ENCODE data around the gene GCN1.

DNA sequence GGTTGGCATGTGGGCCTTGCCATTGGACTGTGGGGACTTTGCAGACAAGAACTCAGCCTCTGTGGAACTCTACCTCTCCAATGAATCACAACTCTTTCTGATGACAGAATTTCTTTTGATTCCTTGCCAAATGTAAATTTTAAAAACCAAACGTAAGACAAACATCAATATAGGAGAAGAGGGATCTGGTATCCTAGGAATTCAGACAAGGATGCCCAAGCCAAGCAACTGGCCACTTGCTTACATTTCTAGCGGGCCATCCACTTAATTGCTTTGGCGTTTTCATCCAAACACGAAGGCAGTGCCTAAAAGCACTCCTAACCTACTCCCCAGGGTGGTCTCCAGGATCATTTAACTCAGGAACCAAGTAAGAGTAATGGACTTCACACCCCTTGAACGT is 54.6 kb downstream of the GCN1 start:
- TF ChIP-seq, protein P1, sequence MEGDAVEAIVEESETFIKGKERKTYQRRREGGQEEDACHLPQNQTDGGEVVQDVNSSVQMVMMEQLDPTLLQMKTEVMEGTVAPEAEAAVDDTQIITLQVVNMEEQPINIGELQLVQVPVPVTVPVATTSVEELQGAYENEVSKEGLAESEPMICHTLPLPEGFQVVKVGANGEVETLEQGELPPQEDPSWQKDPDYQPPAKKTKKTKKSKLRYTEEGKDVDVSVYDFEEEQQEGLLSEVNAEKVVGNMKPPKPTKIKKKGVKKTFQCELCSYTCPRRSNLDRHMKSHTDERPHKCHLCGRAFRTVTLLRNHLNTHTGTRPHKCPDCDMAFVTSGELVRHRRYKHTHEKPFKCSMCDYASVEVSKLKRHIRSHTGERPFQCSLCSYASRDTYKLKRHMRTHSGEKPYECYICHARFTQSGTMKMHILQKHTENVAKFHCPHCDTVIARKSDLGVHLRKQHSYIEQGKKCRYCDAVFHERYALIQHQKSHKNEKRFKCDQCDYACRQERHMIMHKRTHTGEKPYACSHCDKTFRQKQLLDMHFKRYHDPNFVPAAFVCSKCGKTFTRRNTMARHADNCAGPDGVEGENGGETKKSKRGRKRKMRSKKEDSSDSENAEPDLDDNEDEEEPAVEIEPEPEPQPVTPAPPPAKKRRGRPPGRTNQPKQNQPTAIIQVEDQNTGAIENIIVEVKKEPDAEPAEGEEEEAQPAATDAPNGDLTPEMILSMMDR (IDR thresholded peaks at IDR 0.05; ENCODE audit: insufficient read depth, low read length): no peak
- TF ChIP-seq POLR2AphosphoS5 (IDR thresholded peaks at IDR 0.05; ENCODE audit: low read depth): no peak
- TF ChIP-seq, protein P2, sequence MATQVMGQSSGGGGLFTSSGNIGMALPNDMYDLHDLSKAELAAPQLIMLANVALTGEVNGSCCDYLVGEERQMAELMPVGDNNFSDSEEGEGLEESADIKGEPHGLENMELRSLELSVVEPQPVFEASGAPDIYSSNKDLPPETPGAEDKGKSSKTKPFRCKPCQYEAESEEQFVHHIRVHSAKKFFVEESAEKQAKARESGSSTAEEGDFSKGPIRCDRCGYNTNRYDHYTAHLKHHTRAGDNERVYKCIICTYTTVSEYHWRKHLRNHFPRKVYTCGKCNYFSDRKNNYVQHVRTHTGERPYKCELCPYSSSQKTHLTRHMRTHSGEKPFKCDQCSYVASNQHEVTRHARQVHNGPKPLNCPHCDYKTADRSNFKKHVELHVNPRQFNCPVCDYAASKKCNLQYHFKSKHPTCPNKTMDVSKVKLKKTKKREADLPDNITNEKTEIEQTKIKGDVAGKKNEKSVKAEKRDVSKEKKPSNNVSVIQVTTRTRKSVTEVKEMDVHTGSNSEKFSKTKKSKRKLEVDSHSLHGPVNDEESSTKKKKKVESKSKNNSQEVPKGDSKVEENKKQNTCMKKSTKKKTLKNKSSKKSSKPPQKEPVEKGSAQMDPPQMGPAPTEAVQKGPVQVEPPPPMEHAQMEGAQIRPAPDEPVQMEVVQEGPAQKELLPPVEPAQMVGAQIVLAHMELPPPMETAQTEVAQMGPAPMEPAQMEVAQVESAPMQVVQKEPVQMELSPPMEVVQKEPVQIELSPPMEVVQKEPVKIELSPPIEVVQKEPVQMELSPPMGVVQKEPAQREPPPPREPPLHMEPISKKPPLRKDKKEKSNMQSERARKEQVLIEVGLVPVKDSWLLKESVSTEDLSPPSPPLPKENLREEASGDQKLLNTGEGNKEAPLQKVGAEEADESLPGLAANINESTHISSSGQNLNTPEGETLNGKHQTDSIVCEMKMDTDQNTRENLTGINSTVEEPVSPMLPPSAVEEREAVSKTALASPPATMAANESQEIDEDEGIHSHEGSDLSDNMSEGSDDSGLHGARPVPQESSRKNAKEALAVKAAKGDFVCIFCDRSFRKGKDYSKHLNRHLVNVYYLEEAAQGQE (IDR thresholded peaks at IDR 0.05; ENCODE audit: insufficient replicate concordance, low read depth): no peak

Data from HL-60 (cell line).